Lower lobe of right lung (tissue), 2 donors: ENCODE results near the gene ANK3. TPM values are rescaled to one million over a fixed set of nuclear protein-coding genes. Genes with fewer than 3 reads are reported as not detected.

ENCODE experiments used
- ATAC-seq, 2 donors: fragments of 200-7000 bp; cut with Tn5 transposase; one replicate each; pipeline ENCODE4 v1.9.1; 2020 to 2022; ENCODE audit warnings: mild to moderate bottlenecking in 2 of 2, moderate library complexity in 2 of 2
- DNase-seq: peaks from one replicate; pipeline ENCODE4 v3.0.0-alpha.2; 2020
- H3K27ac ChIP-seq: fragments of 200-600 bp; one replicate; pipeline ENCODE4 v1.8.0; 2022
- H3K27me3 ChIP-seq: fragments of 200-600 bp; one replicate; pipeline ENCODE4 v1.8.0; 2022; ENCODE audit warnings: low read depth
- H3K36me3 ChIP-seq: fragments of 200-600 bp; one replicate; pipeline ENCODE4 v1.8.0; 2022; ENCODE audit warnings: mild to moderate bottlenecking
- H3K4me1 ChIP-seq: fragments of 200-600 bp; one replicate; pipeline ENCODE4 v1.8.0; 2022
- H3K4me3 ChIP-seq: fragments of 200-600 bp; one replicate; pipeline ENCODE4 v1.8.0; 2022; ENCODE audit warnings: mild to moderate bottlenecking
- H3K9me3 ChIP-seq: fragments of 200-600 bp; one replicate; pipeline ENCODE4 v1.8.0; 2022
- CTCF ChIP-seq: fragments of 200-600 bp; IDR thresholded peaks from one replicate; pipeline ENCODE4 v1.8.0; 2022; ENCODE audit warnings: antibody characterized with exemption, mild to moderate bottlenecking
- intact Hi-C: fragments of 100-400 bp; cut with DNase I; formaldehyde crosslinking; loops from one replicate; pipeline ENCODE4 v1.11.0; 2022
- total RNA-seq: library from RNA; stranded (reverse); fragmentation: NEBNext Ultra II Directional; extraction: Animal tissue kit (Norgen Biotek cat#: 25700); gene quantifications from one replicate; pipeline ENCODE4 v1.2.1, GENCODE V29; 2021
- donor health status: DM: no; HTN: yes; CAD: no; lungs with severe emphysema.

The ANK3 gene
- total RNA-seq, 1 donor from 2014 or later = 75.9 TPM

- H3K9me3 ChIP-seq = no peaks in the 10 kb centered on the region
- TF ChIP-seq CTCF = no peak
- no peak overlapping the region for H3K4me3 ChIP-seq
- no peak for DNase-seq
- H3K36me3 ChIP-seq = peaks cover 5% of the 10 kb centered on the region
- no peak for ATAC-seq
- intact Hi-C loops = no loop called here
- no peak overlapping the region for H3K27ac ChIP-seq
- H3K4me1 ChIP-seq = no peaks in the 10 kb centered on the region
- H3K27me3 ChIP-seq = no peaks in the 10 kb centered on the region
Observed at GRCh38 chr10:60167050-60167449, 222.6 kb downstream of the ANK3 start.

- Histone ChIP-seq H3K27me3 (no peaks in the 10 kb centered on the region), H3K36me3 (peaks cover 5% of the 10 kb centered on the region), H3K27ac (no peak overlapping the region), H3K9me3 (no peaks in the 10 kb centered on the region), H3K4me1 (no peaks in the 10 kb centered on the region), H3K4me3 (no peak overlapping the region)
- intact Hi-C loops = no loop called here
- TF ChIP-seq CTCF = no peak
- ATAC-seq (no peak), DNase-seq (no peak)
Observed at GRCh38 chr10:60163786-60164185, 225.9 kb downstream of the ANK3 start.

GRCh38 chr10:60162631-60163030 is 227.0 kb downstream of the ANK3 start:
- TF ChIP-seq CTCF = no peak

GRCh38 chr10:60155943-60156683 is 233.6 kb downstream of the ANK3 start:
- intact Hi-C loops = no loop called here
- H3K36me3 ChIP-seq = no peaks in the 10 kb centered on the region
- H3K27me3 ChIP-seq = no peaks in the 10 kb centered on the region
- H3K27ac ChIP-seq = no peak overlapping the region
- H3K4me1 ChIP-seq = no peaks in the 10 kb centered on the region
- no peak for TF ChIP-seq CTCF
- no peak overlapping the region for H3K4me3 ChIP-seq
- H3K9me3 ChIP-seq = no peaks in the 10 kb centered on the region
- ATAC-seq = peak in 1 of 2 donors; percentile 23
- DNase-seq = no peak

More at GRCh38 chr10:60162631-60163030, 227.0 kb downstream of the ANK3 start:
- no peaks in the 10 kb centered on the region for H3K27me3 ChIP-seq
- H3K36me3 ChIP-seq = peaks cover 5% of the 10 kb centered on the region
- H3K27ac ChIP-seq = no peak overlapping the region
- DNase-seq = no peak
- no peak overlapping the region for H3K4me3 ChIP-seq
- no peak for ATAC-seq
- H3K9me3 ChIP-seq = no peaks in the 10 kb centered on the region
- intact Hi-C loops = no loop called here
- no peaks in the 10 kb centered on the region for H3K4me1 ChIP-seq

GRCh38 chr10:60155099-60155877 is 234.4 kb downstream of the ANK3 start:
- intact Hi-C loops = no loop called here
- no peak for TF ChIP-seq CTCF
- H3K27me3 ChIP-seq = no peaks in the 10 kb centered on the region
- DNase-seq = no peak
- no peaks in the 10 kb centered on the region for H3K4me1 ChIP-seq
- H3K4me3 ChIP-seq = no peak overlapping the region
- no peak overlapping the region for H3K27ac ChIP-seq
- H3K9me3 ChIP-seq = no peaks in the 10 kb centered on the region
- H3K36me3 ChIP-seq = no peaks in the 10 kb centered on the region
- no peak for ATAC-seq
